Small intestine (tissue), 7 donors: ENCODE data around the gene ZDHHC4. TPM values are rescaled to one million over a fixed set of nuclear protein-coding genes. Genes with fewer than 3 reads are reported as not detected.
"Not testable (repeated sequence)": the region's sequence is repeated elsewhere in the genome, so short reads cannot be mapped to it uniquely, and the experiment has no call there.

Experiments used
- DNase-seq, 2 donors: peaks; one replicate each; pipeline versions ENCODE4 v3.0.0 to v3.0.0-alpha.2; 2013
- FAIRE-seq: peaks from 2 replicates; lab custom pipeline; 2012; peaks lifted over from hg19 to GRCh38; lab: Jason Lieb, UNC
- H3K27ac ChIP-seq, 3 donors: one replicate each; pipeline ENCODE4 v1.5.1; 2013; ENCODE audit warnings: low read length in 2 of 3, mild to moderate bottlenecking in 2 of 3, control low read depth in 1 of 3, inconsistent platforms in 1 of 3, low read depth in 1 of 3, moderate library complexity in 1 of 3
- H3K27me3 ChIP-seq, 3 donors: one replicate each; pipeline ENCODE4 v1.6.1; 2013; ENCODE audit warnings: low read length in 3 of 3, inconsistent platforms in 1 of 3; ENCODE audit not compliant: control insufficient read depth in 3 of 3, insufficient read depth in 3 of 3
- H3K36me3 ChIP-seq, 3 donors: one replicate each; pipeline ENCODE4 v1.6.1; 2013; ENCODE audit warnings: low read length in 3 of 3, inconsistent platforms in 1 of 3, low read depth in 1 of 3, mild to moderate bottlenecking in 1 of 3, moderate library complexity in 1 of 3; ENCODE audit not compliant: control insufficient read depth in 3 of 3, insufficient read depth in 2 of 3
- H3K4me1 ChIP-seq, 3 donors: one replicate each; pipeline ENCODE4 v1.6.1; 2013; ENCODE audit warnings: low read length in 2 of 3, inconsistent platforms in 1 of 3, low read depth in 1 of 3, mild to moderate bottlenecking in 1 of 3, moderate library complexity in 1 of 3; ENCODE audit not compliant: control insufficient read depth in 3 of 3, insufficient read depth in 2 of 3
- H3K4me3 ChIP-seq, 3 donors: one replicate each; pipeline ENCODE4 v1.5.1; 2013; ENCODE audit warnings: low read length in 3 of 3, control low read depth in 1 of 3, inconsistent platforms in 1 of 3, low read depth in 1 of 3, mild to moderate bottlenecking in 1 of 3, moderate library complexity in 1 of 3
- H3K9me3 ChIP-seq, 2 donors: one replicate each; pipeline ENCODE4 v1.6.1; 2013; ENCODE audit warnings: low read depth in 1 of 2, low read length in 1 of 2; ENCODE audit not compliant: control insufficient read depth in 2 of 2, insufficient read depth in 1 of 2
- WGBS, 3 donors: extraction: QIAGEN DNeasy Blood & Tissue Kit; methylation state at CpG; one replicate each; pipeline ENCODE4 v1.1.7; 2013; 5-methylcytosine and 5-hydroxymethylcytosine counted together
- polyA plus RNA-seq, 4 donors: library from polyadenylated mRNA; stranded (reverse) in 3 of 4; unstranded in 1 of 4; fragments of 200-250 nt in 3 of 4; fragments of 120-200 nt in 1 of 4; gene quantifications; one replicate each; pipeline versions ENCODE4 v1.2.1 to v1.2.3, GENCODE V29; 2013
- donor health status: healthy with polysubstance abuse.
- donor health status: control.
- donor health status: control.
- donor health status: Bipolar disorder and iron deficiency.
- donor health status: healthy.

ZDHHC4 gene
- polyA plus RNA-seq, 4 donors, result 34.0 to 67.2 (median 40.0) TPM

DNA sequence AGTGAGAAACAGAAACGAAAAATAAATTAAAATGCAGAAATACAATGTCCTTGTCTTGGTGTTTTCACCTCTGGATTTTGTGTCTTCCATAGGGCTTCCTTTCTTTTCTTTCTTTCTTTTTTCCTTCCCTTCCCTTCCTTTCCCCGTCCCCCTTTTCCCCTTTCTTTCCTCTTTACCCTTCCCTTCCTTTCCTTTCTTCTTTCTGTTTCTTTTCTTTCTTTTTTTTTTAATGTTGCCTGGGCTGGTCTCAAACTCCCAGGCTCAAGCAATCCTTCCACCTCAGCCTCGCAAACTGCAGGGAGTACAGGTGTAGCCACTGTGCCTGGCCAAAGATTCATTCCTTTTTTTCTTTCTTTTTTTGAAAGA, 47.0 kb downstream of the ZDHHC4 start:
- Histone ChIP-seq H3K27me3 (no peaks in the 10 kb centered on the region), H3K4me3 (no peak overlapping the region), H3K36me3 (peaks cover 0 to 29% (median 0%) of the 10 kb centered on the region in 3 donors), H3K4me1 (peaks cover 0 to 2% (median 0%) of the 10 kb centered on the region in 3 donors), H3K27ac (no peak overlapping the region), H3K9me3 (no peaks in the 10 kb centered on the region)
- DNase-seq (no peak), FAIRE-seq (no peak)
- WGBS, 3 donors, result 67 to 79% (median 74%) methylated on average over 3 of the region's 3 CpGs

DNA sequence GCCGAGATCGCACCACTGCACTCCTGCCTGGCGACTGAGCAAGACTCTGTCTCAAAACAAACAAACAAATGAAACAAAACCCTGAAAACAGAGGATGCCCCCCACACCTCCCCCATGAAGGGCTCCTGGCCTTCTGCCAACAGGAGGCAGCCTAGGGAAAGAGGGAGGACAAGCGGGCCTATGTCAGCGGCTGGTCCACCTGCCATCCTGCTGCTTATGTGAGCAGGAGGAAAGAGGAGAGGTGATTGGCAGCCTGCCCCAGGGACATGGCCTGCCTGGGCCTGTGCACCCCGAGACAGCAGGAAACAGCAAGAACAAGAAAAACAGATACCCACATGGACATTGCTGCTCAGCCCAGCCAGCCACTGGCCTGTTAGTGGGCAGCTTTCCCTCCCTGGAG, 50.8 kb downstream of the ZDHHC4 start:
- DNase-seq (no peak), FAIRE-seq (no peak)
- WGBS, 3 donors, result 77 to 82% (median 81%) methylated on average over 6 of the region's 6 CpGs

DNA sequence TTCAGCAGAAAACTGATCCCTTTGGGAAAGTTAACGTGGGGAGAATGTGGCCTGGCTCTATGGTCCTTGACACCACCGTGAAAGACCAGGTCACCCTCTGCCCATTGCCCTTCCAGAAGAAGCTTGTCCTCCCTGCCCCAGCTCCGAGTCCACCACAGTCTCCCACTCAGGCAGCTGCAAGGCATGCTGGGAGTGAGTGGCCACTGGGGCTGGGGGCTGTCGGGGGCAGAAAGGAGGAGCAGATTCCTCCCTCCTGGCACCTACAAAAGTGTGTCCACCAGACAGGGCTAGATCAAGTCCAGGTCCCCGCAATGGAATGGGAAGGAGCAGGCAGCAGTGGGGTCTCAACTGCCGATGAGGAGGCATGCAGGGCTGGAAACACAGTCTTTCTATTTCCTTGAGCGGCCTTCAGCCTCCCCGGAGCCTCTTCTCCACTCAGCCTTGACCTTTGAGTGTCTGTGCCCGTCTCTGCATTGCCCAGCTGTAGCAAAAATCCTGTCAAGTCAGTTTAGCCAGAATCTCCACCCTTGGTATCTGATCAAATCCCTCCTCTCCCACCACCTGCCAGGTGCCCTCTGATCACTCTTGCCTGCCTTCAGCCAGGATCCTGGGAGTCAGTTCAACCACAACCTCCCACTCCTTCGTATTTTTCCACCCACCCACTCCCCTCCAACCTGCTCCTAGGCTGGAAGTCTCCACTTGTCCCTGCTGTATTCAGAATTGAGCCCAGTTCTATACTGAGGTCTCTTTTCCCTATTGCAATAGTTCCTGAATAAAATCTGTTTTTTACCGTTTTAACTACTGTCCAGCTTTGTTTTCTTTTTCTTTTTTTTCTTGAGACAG, 53.0 kb downstream of the ZDHHC4 start:
- H3K27ac ChIP-seq, result no peak overlapping the region
- no peak overlapping the region for H3K4me3 ChIP-seq
- FAIRE-seq (no peak), DNase-seq (peak in 1 of 2 donors; percentile 31)
- 38 to 59% (median 47%) methylated on average over 11 of the region's 11 CpGs for whole genome bisulfite sequencing, 3 donors
- peaks cover 0 to 2% (median 0%) of the 10 kb centered on the region in 3 donors for H3K36me3 ChIP-seq
- H3K4me1 ChIP-seq, result peaks cover 0 to 1% (median 0%) of the 10 kb centered on the region in 3 donors
- H3K27me3 ChIP-seq, result no peaks in the 10 kb centered on the region
- H3K9me3 ChIP-seq, result no peaks in the 10 kb centered on the region

More for the DNA sequence above, 50.8 kb downstream of the ZDHHC4 start:
- Histone ChIP-seq H3K4me3 (no peak overlapping the region), H3K27ac (no peak overlapping the region), H3K27me3 (no peaks in the 10 kb centered on the region), H3K36me3 (peaks cover 0 to 8% (median 0%) of the 10 kb centered on the region in 3 donors), H3K4me1 (peaks cover 0 to 1% (median 0%) of the 10 kb centered on the region in 3 donors), H3K9me3 (no peaks in the 10 kb centered on the region)

DNA sequence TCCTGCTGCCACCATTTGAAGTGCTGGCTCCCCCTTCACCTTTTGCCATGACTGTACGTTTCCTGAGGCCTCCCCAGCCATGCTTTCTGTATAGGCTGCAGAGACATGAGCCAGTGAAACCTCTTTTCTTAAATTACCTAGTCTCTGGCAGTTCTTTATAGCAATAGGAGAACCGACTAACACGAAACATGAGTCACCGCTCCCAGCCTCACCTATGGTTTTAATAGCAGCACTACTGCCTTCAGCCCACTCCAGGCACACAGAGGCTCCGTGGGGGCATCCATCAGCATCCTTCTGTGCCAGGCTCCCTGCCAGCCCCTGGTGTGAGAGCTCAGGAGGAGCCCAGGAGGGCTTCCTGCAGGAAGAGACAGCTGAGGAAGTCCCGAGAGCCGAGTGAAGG, 54.4 kb downstream of the ZDHHC4 start:
- 61 to 71% (median 69%) methylated on average over 7 of the region's 7 CpGs for WGBS, 3 donors
- Histone ChIP-seq H3K36me3 (no peaks in the 10 kb centered on the region), H3K27ac (no peak overlapping the region), H3K4me3 (no peak overlapping the region), H3K27me3 (no peaks in the 10 kb centered on the region), H3K4me1 (peaks cover 0 to 4% (median 1%) of the 10 kb centered on the region in 3 donors), H3K9me3 (no peaks in the 10 kb centered on the region)
- FAIRE-seq, result no peak
- DNase-seq, result no peak

DNA sequence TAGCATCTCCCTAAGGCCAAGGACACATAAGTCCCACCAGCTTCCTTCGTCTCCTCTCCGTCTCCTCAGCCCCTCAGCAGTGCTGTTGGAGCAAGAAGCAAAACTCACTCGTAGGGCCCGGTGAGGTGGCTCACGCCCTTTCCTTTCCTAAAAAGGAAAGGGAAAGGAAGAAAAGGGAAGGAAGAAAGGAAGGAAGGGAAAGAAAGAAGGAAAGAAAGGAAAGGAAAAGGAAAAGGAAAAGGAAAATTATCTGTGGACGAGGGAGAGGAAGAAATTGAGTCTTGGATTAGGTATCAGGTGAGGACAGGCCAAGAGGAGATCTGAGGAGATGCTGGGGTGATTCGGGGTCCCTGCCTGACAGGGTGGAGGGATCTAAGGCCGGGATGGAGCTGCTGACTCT, 56.8 kb downstream of the ZDHHC4 start:
- H3K27me3 ChIP-seq, result no peaks in the 10 kb centered on the region
- H3K27ac ChIP-seq, result no peak overlapping the region
- DNase-seq (no peak), FAIRE-seq (no peak)
- H3K4me1 ChIP-seq, result peaks cover 1 to 7% (median 7%) of the 10 kb centered on the region in 3 donors
- WGBS, 3 donors, result 85 to 87% (median 87%) methylated on average over 8 of the region's 8 CpGs
- H3K36me3 ChIP-seq, result no peaks in the 10 kb centered on the region
- no peak overlapping the region for H3K4me3 ChIP-seq
- H3K9me3 ChIP-seq, result no peaks in the 10 kb centered on the region

DNA sequence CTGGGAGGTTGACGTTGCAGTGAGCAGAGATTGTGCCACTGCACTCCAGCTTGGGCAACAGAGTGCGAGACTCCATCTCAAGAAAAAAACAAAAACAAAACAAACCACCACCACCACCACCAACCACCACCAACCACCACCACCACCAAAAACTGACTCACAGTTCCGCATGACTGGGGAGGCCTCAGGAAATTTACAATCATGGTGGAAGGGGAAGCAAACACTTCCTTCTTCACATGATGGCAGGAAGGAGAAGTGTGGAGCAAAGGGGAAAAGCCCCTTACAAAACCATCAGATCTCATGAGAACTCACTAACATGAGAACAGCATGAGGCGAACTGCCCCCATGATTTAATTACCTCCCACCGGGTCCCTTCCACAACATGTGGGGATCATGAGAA, 57.7 kb downstream of the ZDHHC4 start:
- not testable (repeated sequence) for DNase-seq, H3K27me3 ChIP-seq, H3K4me1 ChIP-seq, H3K36me3 ChIP-seq, H3K9me3 ChIP-seq, FAIRE-seq, H3K27ac ChIP-seq, H3K4me3 ChIP-seq
- WGBS, 3 donors, result 77 to 93% (median 79%) methylated on average over 5 of the region's 5 CpGs

DNA sequence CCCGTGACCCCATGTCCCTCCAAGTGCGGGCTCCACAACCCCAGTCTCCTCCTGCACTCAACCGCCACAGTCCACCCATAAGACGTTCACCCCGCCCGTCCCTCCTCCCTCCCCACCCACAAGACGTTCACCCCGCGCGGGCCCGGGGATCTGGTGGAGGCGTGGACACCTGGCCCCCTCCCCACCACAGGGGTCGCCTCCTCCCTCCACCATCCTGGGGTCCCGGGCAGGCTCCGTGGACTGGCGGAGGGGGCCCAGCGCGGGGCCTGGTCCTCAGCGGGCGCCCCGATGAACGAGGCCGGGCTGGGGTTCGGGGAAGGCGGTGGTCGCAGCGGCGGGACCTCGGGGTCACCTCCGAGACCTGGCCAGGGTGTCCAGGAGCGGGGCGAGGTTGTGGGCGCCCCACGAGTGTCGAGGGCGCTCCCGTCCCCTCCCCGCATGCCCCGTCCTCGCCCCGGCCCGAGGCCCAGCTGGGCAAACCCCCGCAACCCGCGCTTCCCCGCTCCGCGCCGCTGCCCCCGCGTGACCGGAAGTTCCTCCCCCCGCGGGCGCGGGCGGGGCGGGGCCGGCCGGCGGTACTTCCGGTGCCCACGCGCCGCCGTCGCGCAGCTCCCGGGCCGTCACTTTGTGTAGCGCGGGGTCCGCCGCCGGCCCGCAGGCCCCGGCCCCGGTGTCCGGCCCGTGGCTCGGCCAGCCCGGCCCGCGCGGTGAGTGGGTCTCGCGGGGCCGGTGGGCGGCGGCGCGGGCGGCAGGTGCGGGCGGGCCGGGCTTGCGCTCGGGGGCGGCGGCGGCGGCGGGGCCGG, 59.7 kb downstream of the ZDHHC4 start, which contains the start of gene ZNF316:
Gene ZNF316, plus strand, starts transcription at position 578 of the 803 bp plus-strand sequence. CDS start 5,092 bp downstream, outside the sequence.
- H3K9me3 ChIP-seq, result no peaks in the 10 kb centered on the region
- peak within 1 kb of the TSS in 2 of 3 donors; percentile 58 to 75 for H3K27ac ChIP-seq
- no peaks in the 10 kb centered on the region for H3K27me3 ChIP-seq
- FAIRE-seq (no peak), DNase-seq (peak; percentile 40 to 65)
- 1 to 4% (median 2%) methylated on average over 18 to 104 of the region's 104 CpGs for WGBS, 3 donors
- peaks cover 0 to 7% (median 7%) of the 10 kb centered on the region in 3 donors for H3K4me1 ChIP-seq
- peaks cover 0 to 28% (median 0%) of the 10 kb centered on the region in 3 donors for H3K36me3 ChIP-seq
- H3K4me3 ChIP-seq, result peak within 1 kb of the TSS; percentile 76 to 94 (median 77)

DNA sequence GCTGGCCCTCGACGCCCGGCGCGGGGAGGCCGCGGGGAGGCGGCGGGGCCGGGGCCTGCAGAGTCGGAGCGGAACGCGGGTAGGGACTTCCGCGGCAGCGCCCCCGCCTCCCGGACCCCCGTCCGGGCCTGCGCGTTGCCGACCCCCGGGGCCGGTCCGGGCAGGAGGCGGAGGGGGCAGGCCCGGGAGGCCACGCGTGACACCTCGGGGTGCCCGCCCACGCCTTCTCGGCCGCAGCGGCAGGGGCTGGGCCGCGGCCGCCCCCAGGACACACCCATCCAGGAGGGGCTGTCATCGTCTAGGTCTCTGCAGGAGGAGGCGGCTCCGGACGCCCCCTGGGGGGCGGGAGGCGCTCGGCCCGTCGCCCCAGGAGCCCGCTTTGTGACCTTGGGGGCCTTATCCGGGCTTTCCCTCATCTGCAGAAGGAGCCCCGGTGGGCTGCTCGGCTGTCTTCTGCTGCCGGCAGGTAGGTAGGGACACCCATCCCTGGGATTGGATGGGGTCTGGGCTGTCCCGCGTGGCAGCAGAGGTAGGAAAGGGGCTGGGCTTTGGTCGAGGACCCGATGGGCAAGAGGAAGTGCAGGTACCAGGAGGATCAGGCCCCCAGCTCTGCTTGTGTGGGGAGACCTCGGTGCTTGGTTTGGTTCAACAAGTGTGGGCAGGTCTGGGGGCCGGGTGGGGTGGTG, 60.4 kb downstream of the ZDHHC4 start:
- peaks cover 0 to 35% (median 0%) of the 10 kb centered on the region in 3 donors for H3K36me3 ChIP-seq
- no peak overlapping the region for H3K27ac ChIP-seq
- peaks cover 0 to 7% (median 7%) of the 10 kb centered on the region in 3 donors for H3K4me1 ChIP-seq
- peak overlapping the region; percentile 54 to 94 (median 76) for H3K4me3 ChIP-seq
- H3K27me3 ChIP-seq, result no peaks in the 10 kb centered on the region
- WGBS, 3 donors, result 1% methylated on average over 19 to 60 of the region's 60 CpGs
- FAIRE-seq (no peak), DNase-seq (peak; percentile 18 to 60)
- H3K9me3 ChIP-seq, result no peaks in the 10 kb centered on the region
